Activated T-helper 9 cell treated with anti-CD3 and anti-CD28 coated beads, Interleukin-2, amount 50 U/mL, for 16 hours (primary cell): ENCODE data around the gene DCAF11.

Experiments
- DNase-seq: peaks from one replicate; pipeline ENCODE4 v3.0.0-alpha.2; 2020; ENCODE audit warnings: low read depth

The DCAF11 gene

GRCh38 chr14:24114532-24115421, at the start of gene DCAF11, which contains the start of gene NRL:
DCAF11 (plus strand) TSS chr14:24114777; CDS start chr14:24115595, 818 bp downstream.
NRL (minus strand) TSS chr14:24114949; CDS start chr14:24082848, 32,101 bp downstream.
- peak; percentile 96 for DNase-seq

GRCh38 chr14:24064856-24065255, 49.7 kb upstream of the DCAF11 start:
- no peak for DNase-seq

GRCh38 chr14:24065408-24065807, 49.2 kb upstream of the DCAF11 start:
- no peak for DNase-seq

DNA sequence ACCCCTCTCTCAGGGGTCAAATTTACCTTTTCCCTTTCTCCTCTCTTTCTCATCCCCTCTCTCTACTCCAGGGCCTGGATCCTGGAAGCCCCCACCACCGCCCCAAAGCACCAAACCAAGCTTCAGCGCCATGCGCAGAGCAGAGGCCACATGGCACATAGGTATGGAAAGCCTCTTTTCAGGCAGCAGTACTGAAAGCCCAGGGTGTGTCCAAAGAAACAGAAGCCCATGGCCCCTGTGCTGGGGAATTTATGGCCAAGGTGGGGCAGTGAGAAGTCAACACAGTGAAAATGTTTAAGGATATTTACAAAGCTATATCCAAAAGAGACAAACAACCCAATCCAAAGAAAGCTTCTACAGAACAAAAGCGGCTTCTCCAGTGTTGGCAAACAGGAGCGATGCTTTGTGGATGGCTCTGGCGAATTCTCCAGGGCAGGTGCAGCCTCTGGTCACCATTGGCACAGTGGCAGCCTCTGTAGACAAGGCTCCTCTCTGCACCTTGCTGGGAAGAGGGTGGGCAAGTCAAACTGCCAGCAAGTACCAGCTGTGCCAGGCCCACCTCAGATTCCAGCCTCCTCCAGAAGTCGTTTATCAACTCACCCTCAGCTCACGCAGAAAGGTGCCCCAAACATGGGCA, 48.0 kb upstream of the DCAF11 start:
- no peak for DNase-seq

- DNase-seq: no peak
Observed at GRCh38 chr14:24067133-24068082, 47.2 kb upstream of the DCAF11 start.

DNA sequence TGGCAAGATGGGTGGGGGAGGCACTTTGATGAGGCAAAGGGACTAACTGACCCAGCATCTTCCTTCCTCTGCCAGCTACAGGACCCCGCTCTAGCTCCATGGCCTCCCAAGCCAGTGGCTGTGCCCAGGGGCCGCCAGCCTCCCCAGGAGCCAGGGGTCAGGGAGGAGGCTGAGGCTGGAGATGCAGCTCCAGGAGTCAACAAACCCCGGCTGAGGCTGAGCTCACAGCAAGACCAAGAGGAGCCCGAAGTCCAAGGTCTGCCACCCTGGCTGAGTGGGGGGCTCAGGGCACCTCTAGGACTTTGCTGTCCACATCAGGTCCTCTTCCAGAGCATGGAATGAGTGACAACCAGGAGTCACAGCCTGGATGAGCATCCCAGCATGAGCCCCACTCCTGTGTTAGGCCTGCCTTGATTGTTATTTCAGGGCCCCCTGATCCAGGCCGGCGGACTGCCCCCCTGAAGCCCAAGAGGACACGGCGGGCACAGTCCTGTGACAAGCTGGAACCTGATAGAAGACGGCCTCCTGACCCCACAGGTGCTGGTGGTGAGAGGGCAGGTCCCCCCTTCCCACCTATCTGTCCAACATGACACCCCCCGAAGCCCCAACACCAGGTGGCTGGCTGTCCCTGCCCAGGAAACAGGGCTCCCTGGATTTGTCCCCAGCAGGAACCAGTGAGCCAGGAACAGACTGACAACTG, 45.7 kb upstream of the DCAF11 start:
- DNase-seq: no peak

GRCh38 chr14:24069411-24069735, 45.2 kb upstream of the DCAF11 start:
- no peak for DNase-seq

GRCh38 chr14:24070285-24071143, 44.1 kb upstream of the DCAF11 start:
- DNase-seq: no peak

DNA sequence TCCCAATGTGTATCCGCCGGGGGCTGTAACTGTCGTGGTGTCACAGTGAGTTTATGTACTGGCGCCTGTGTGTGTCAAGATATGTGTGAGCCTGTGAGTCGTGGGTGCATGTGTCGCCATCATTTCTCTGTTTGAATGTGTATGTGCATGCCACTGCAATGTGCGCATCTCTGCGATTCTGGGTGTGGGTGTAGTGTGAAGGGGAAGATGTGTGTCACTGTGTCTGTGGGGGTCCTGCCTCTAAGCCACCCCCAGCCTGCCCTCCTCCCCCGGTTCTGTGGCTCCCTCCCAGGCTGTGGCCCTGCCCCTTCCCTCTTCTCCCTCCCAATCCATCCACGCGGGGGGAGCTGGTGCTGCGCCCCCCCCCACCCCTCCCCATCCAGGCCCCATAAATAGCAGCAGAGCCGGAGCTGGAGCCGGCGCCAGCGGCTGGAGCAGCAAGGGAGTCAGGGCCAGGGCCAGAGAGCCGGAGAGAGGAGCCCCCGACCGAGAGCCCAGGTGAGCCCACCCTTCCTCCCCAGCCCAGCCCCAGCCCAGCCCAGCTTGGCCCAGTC, 43.4 kb upstream of the DCAF11 start, which contains the start of gene CPNE6:
TSS of gene CPNE6 (plus strand) at position 419 of the 554 bp plus-strand sequence. CDS start 1,375 bp downstream, outside the sequence.
- DNase-seq: no peak

GRCh38 chr14:24071836-24072430, 42.6 kb upstream of the DCAF11 start:
- DNase-seq: no peak

- no peak for DNase-seq
Observed at GRCh38 chr14:24072436-24072835, 42.1 kb upstream of the DCAF11 start.

DNA sequence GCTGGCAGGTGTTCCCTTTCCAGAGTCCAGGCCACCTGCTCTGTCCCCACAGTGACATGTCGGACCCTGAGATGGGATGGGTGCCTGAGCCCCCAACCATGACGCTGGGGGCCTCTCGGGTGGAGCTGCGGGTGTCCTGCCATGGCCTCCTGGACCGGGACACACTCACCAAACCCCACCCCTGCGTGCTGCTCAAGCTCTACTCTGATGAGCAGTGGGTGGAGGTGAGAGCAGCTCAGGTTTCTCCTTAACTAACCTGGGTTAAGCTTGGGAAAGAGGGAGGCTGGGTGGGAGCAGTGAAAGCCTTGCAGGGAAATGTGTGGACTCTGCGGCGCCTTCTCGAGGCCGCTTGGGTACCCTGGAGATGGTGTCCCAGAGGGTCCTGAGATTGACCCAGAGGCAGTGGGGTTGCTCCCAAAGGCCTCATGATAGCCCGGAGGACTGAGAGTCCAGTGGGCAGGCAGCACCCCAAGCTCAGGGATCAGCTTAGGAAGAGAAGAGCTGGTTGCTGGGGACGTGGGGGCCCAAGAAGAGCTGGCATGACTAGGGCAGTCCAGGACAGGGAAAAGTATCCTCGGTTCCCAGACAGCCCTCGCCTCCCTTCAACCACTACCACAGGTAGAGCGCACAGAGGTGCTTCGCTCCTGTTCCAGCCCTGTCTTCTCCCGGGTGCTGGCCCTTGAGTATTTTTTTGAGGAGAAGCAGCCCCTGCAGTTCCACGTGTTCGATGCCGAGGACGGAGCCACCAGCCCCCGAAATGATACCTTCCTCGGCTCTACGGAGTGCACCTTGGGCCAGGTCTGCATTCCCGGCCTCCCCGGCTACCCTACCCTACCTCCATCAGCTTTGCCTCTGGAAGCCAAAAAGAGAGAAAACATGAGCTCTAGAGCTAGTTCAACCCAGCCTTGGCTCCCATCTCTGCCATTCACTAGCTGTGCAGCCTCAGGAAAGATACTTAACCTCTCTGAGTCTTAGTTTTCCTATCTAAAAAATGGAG, 41.4 kb upstream of the DCAF11 start:
- no peak for DNase-seq

DNA sequence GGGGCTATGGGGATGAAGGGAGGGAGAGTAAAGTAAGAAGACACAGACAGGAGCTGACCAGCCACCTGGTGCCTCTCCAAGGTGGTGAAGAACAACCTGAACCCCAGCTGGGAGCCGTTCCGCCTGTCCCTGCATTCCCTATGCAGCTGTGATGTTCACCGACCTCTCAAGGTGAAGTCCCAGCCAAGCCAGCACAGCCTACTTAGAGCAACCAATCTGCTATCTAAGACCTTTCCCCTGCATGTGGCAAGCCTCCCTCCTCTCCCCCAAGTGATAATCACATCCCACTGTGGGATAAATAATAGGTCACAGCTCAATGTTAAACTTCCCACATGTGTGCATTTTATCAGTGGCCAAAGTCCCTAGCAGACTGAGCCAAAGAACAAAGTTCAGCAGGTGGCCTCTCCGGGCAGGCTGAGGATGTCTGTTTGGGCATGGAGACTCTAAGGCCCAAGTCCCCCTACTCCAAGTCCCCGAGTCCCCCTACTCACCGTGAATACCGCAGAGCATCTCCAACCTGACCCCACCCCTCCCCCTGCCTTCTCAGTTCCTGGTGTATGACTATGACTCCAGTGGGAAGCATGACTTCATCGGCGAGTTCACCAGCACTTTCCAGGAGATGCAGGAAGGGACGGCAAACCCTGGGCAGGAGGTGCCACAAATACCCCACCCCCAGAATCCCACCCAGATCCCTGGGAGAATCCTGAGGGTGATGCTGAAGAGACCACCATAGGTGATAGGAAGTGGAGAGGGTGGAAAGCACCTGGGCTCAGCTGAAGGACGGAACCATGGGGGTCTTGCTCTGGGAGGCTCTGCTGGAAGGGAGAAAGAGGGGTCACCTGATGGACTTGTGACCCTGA, 39.7 kb upstream of the DCAF11 start:
- no peak for DNase-seq

DNA sequence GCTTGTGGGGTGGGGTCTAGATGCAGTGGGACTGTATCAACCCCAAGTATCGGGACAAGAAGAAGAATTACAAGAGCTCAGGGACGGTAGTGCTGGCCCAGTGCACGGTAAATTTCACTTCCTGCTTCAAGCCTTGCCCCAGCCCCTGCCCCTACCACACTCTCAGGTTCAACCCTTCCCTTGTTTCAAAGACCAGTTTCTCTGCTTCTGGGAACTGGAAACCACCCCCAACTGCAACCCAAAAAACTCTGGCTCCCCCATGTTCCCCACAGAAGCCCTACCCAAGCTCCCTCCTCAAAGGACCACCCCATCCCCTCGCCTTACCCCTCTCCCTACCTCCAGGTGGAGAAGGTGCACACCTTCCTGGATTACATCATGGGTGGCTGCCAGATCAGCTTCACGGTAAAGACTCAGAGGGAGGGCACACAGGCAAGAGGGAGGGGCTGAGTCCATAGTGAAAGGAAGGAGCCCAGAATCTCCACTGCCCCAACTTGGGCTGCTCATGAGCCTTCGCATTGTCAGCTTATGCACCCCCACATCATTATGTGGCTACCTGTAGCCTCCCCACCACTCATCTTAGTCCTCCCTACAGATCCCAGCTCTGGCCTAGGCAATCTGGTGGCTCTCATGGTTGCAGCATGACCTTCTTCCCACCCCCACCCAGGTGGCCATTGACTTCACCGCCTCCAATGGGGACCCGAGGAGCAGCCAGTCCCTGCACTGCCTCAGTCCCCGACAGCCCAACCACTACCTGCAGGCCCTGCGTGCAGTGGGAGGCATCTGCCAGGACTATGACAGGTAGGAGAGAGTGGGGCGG, 38.9 kb upstream of the DCAF11 start:
- no peak for DNase-seq

DNA sequence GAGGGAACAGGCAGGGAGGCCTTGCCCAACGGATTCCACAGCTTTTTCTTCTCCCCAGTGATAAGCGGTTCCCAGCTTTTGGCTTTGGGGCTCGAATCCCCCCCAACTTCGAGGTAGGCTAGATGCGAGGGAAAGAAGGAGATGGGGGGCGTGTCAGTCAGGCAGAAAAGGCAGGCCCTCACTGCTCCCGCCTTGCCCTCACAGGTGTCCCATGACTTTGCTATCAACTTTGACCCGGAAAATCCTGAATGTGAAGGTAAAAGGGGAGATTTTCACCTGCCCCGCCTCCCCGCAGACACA, 38.3 kb upstream of the DCAF11 start:
- DNase-seq: no peak

DNA sequence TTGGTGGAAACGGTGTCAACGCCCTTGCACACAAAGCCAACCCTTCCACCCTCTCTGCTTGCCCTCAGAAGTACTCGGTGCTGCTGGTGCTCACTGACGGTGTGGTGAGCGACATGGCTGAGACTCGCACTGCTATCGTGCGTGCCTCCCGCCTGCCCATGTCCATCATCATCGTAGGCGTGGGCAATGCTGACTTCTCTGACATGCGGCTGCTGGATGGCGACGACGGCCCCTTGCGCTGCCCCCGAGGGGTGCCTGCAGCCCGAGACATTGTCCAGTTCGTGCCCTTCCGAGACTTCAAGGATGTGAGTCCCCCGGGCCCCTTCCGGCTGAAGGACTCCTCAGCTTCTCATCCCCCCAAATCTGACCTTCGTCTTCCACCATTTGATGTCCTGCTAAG, 37.5 kb upstream of the DCAF11 start:
- DNase-seq: no peak

DNA sequence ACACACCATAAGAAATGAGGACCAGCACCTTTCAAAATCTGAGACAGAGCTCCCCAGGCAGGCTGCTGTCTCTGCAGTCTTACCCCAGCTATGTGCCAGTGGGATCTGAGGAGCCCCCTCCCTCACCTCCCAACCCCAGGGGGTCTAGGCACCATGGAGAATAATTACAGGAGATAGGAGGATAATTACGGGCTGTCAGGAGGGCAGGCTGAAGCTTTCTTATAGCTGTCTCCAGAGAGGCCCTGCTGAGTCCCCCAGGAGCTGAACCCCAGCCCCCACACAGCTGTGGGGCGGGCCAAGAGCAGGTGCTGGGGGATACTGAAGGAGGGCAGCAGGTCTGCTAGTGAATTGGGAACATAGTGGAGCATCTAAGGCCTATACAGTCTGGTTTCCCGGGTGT, 36.4 kb upstream of the DCAF11 start:
- no peak for DNase-seq
